WERI-Rb-1 (cell line): ENCODE data around the gene ZCCHC24.
"Not testable (repeated sequence)": the region's sequence is repeated elsewhere in the genome, so short reads cannot be mapped to it uniquely, and the experiment has no call there.

Experiments used
- DNase-seq: peaks from one replicate; pipeline ENCODE4 v3.0.0-alpha.2; 2020
- H3K27ac ChIP-seq: fragments of 250-450 bp; sonication (Bioruptor Pico); 2 replicates; pipeline ENCODE4 v1.5.1; 2020; ENCODE audit warnings: mild to moderate bottlenecking, moderate library complexity
- H3K27me3 ChIP-seq: fragments of 250-450 bp; sonication (Bioruptor Pico); 2 replicates; pipeline ENCODE4 v1.5.1; 2021; ENCODE audit warnings: mild to moderate bottlenecking, low read depth, moderate library complexity; ENCODE audit not compliant: insufficient read depth, severe bottlenecking
- H3K36me3 ChIP-seq: fragments of 250-450 bp; sonication (Bioruptor Pico); 2 replicates; pipeline ENCODE4 v1.5.1; 2020; ENCODE audit warnings: mild to moderate bottlenecking, moderate library complexity
- H3K4me3 ChIP-seq: 2 replicates; pipeline ENCODE4 v1.5.1; 2011; ENCODE audit warnings: low read depth, mild to moderate bottlenecking, control low read depth, low read length
- H3K9me3 ChIP-seq: fragments of 250-450 bp; sonication (Bioruptor Pico); 2 replicates; pipeline ENCODE4 v1.5.1; 2021; ENCODE audit warnings: mild to moderate bottlenecking, moderate library complexity; ENCODE audit not compliant: severe bottlenecking
- CTCF ChIP-seq: IDR thresholded peaks from 2 replicates; pipeline ENCODE4 v1.5.1; 2011; ENCODE audit warnings: low read depth, mild to moderate bottlenecking, control low read depth, inconsistent platforms, low read length

Gene ZCCHC24

GRCh38 chr10:79335470-79336235, 109.8 kb downstream of the ZCCHC24 start:
- Histone ChIP-seq H3K27me3 (no peaks in the 10 kb centered on the region), H3K36me3 (no peaks in the 10 kb centered on the region), H3K4me3 (no peak overlapping the region), H3K9me3 (peaks cover 8% of the 10 kb centered on the region), H3K27ac (peak overlapping the region; percentile 36)
- no peak for DNase-seq
- TF ChIP-seq CTCF: no peak

DNA sequence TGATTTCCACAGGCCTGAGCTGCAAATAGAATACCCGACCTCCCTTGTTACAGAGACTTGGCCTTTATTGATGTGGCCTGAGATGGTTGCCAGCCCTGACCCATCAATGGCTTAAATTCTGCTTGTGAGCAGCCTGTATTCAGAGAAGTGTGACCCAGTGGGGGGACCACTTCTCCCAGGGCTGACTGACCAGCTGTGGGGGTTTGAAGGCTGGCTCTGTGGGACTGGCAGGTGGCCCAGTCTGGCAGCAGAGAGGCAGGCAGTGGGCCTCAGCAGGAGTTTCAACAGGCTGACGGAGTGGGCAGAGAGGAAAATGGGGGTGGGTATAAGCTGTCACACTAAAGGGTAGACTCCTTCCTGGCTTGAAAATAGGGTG, 110.3 kb downstream of the ZCCHC24 start:
- Histone ChIP-seq H3K27ac (no peak overlapping the region), H3K4me3 (no peak overlapping the region), H3K36me3 (no peaks in the 10 kb centered on the region), H3K27me3 (no peaks in the 10 kb centered on the region), H3K9me3 (peaks cover 8% of the 10 kb centered on the region)
- no peak for TF ChIP-seq CTCF
- DNase-seq: no peak

- DNase-seq: no peak
- Histone ChIP-seq H3K36me3 (no peaks in the 10 kb centered on the region), H3K4me3 (no peak overlapping the region), H3K9me3 (peaks cover 8% of the 10 kb centered on the region), H3K27ac (no peak overlapping the region), H3K27me3 (no peaks in the 10 kb centered on the region)
- TF ChIP-seq CTCF: no peak
These were observed 110.9 kb downstream of the ZCCHC24 start for GRCh38 chr10:79334573-79334972.

DNA sequence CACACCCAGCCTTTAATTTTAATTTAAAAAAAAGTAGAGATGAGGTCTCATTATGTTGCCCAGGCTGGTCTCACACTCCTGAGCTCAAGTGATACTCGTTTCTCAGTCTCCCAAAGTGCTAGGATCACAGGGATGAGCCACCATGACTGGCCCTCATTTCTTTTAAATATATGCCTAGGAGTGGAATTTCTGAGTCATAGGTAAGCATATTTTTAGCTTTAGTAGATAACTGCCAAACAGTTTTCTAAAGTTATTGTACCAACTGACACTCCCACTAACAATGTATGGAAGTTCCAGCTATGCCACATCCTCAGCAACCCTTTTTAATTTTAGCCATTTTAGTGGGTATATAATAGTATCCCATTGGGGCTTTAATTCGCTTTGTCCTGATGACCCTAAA, 111.9 kb downstream of the ZCCHC24 start:
- H3K27me3 ChIP-seq: no peaks in the 10 kb centered on the region
- TF ChIP-seq CTCF: no peak
- H3K9me3 ChIP-seq: peaks cover 8% of the 10 kb centered on the region
- no peaks in the 10 kb centered on the region for H3K36me3 ChIP-seq
- DNase-seq: no peak
- no peak overlapping the region for H3K4me3 ChIP-seq
- no peak overlapping the region for H3K27ac ChIP-seq

DNA sequence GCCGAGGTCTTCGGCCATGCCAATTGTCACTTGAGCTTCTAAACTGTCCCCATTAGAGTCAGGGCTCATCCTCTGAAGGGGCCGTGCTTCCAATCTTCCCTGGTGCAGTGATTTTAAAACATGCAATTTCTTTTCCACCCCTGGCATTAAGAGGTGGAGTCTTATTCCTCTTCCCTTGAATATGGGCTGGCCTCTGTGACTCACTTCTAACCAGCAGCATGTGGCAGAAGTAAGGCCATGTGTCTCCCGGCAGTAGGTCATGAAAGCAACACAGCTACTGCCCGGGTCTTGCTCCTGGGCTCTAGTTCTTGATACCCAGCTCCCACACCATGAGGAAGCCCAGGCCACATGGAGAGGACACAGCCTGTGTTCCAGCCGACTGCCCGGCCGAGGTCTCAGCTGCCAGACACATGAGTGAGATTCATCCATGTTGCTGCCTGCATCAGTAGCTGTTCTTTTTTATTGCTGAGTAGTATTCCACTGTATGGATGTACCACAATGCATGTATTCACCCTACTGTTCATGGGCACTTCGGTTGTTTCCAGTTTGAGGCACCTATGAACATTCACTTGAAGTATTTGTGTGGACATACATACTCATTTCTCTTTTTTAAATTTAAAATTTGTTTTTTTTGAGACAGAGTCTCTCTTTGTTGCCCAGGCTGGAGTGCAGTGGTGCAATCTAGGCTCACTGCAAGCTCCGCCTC, 112.7 kb downstream of the ZCCHC24 start:
- not testable (repeated sequence) for H3K4me3 ChIP-seq, H3K9me3 ChIP-seq, H3K27ac ChIP-seq

More for the DNA sequence above, 112.7 kb downstream of the ZCCHC24 start:
- DNase-seq, H3K27me3 ChIP-seq, H3K36me3 ChIP-seq: not testable (repeated sequence)
